ENCODE data around the gene RIMS3.
"Not testable (repeated sequence)": the region's sequence is repeated elsewhere in the genome, so short reads cannot be mapped to it uniquely, and the experiment has no call there.

RIMS3 gene

GRCh38 chr1:40665335-40666171 is at the start of gene RIMS3:
TSS of gene RIMS3 (minus strand) at chr1:40665682. CDS start at chr1:40641925, 23,757 bp downstream.
- DNase-seq = peak; percentile 59
- in situ Hi-C loops (cut with HindIII; ENCODE audit: low pct_ligation_motif_present, low pct_unique_long_range_greater_than_20kb, low sequenced_read_pairs) = no loop called here

GRCh38 chr1:40712997-40713396 is 47.5 kb upstream of the RIMS3 start:
- no peak for DNase-seq
- in situ Hi-C loops (cut with HindIII; ENCODE audit: low pct_ligation_motif_present, low pct_unique_long_range_greater_than_20kb, low sequenced_read_pairs) = no loop called here

- in situ Hi-C loops (cut with HindIII; ENCODE audit: low pct_ligation_motif_present, low pct_unique_long_range_greater_than_20kb, low sequenced_read_pairs) = no loop called here
- no peak for DNase-seq
Measured at GRCh38 chr1:40712405-40712944, 47.0 kb upstream of the RIMS3 start.

GRCh38 chr1:40711465-40712404 is 46.3 kb upstream of the RIMS3 start:
- DNase-seq = peak; percentile 46
- in situ Hi-C loops (cut with HindIII; ENCODE audit: low pct_ligation_motif_present, low pct_unique_long_range_greater_than_20kb, low sequenced_read_pairs) = no loop called here

- in situ Hi-C loops (cut with HindIII; ENCODE audit: low pct_ligation_motif_present, low pct_unique_long_range_greater_than_20kb, low sequenced_read_pairs) = no loop called here
- DNase-seq = no peak
Measured at GRCh38 chr1:40710581-40711315, 45.3 kb upstream of the RIMS3 start.

GRCh38 chr1:40709802-40710278 is 44.4 kb upstream of the RIMS3 start:
- in situ Hi-C loops (cut with HindIII; ENCODE audit: low pct_ligation_motif_present, low pct_unique_long_range_greater_than_20kb, low sequenced_read_pairs) = no loop called here
- no peak for DNase-seq

GRCh38 chr1:40709100-40709801 is 43.8 kb upstream of the RIMS3 start:
- peak; percentile 93 for DNase-seq

GRCh38 chr1:40708750-40709099 is 43.2 kb upstream of the RIMS3 start:
- peak; percentile 87 for DNase-seq
- in situ Hi-C loops (cut with HindIII; ENCODE audit: low pct_ligation_motif_present, low pct_unique_long_range_greater_than_20kb, low sequenced_read_pairs) = no loop called here

More at GRCh38 chr1:40709100-40709801, 43.8 kb upstream of the RIMS3 start:
- in situ Hi-C loops (cut with HindIII; ENCODE audit: low pct_ligation_motif_present, low pct_unique_long_range_greater_than_20kb, low sequenced_read_pairs) = no loop called here

GRCh38 chr1:40706626-40707025 is 41.1 kb upstream of the RIMS3 start:
- DNase-seq = no peak
- in situ Hi-C loops (cut with HindIII; ENCODE audit: low pct_ligation_motif_present, low pct_unique_long_range_greater_than_20kb, low sequenced_read_pairs) = no loop called here

GRCh38 chr1:40704817-40705733 is 39.6 kb upstream of the RIMS3 start:
- in situ Hi-C loops (cut with HindIII; ENCODE audit: low pct_ligation_motif_present, low pct_unique_long_range_greater_than_20kb, low sequenced_read_pairs) = no loop called here
- DNase-seq = no peak

- peak; percentile 68 for DNase-seq
- in situ Hi-C loops (cut with HindIII; ENCODE audit: low pct_ligation_motif_present, low pct_unique_long_range_greater_than_20kb, low sequenced_read_pairs) = no loop called here
Measured at GRCh38 chr1:40703316-40703715, 37.8 kb upstream of the RIMS3 start.

- in situ Hi-C loops (cut with HindIII; ENCODE audit: low pct_ligation_motif_present, low pct_unique_long_range_greater_than_20kb, low sequenced_read_pairs); DNase-seq: not testable (repeated sequence)
Measured at GRCh38 chr1:40702810-40703209, 37.3 kb upstream of the RIMS3 start.

GRCh38 chr1:40701684-40702083 is 36.2 kb upstream of the RIMS3 start:
- DNase-seq = no peak
- in situ Hi-C loops (cut with HindIII; ENCODE audit: low pct_ligation_motif_present, low pct_unique_long_range_greater_than_20kb, low sequenced_read_pairs) = no loop called here

GRCh38 chr1:40699787-40700186 is 34.3 kb upstream of the RIMS3 start:
- no peak for DNase-seq

GRCh38 chr1:40697436-40697835 is 32.0 kb upstream of the RIMS3 start:
- in situ Hi-C loops (cut with HindIII; ENCODE audit: low pct_ligation_motif_present, low pct_unique_long_range_greater_than_20kb, low sequenced_read_pairs) = no loop called here
- no peak for DNase-seq

More at GRCh38 chr1:40699787-40700186, 34.3 kb upstream of the RIMS3 start:
- in situ Hi-C loops (cut with HindIII; ENCODE audit: low pct_ligation_motif_present, low pct_unique_long_range_greater_than_20kb, low sequenced_read_pairs) = no loop called here

- in situ Hi-C loops (cut with HindIII; ENCODE audit: low pct_ligation_motif_present, low pct_unique_long_range_greater_than_20kb, low sequenced_read_pairs) = no loop called here
- DNase-seq = no peak
Measured at GRCh38 chr1:40696294-40696693, 30.8 kb upstream of the RIMS3 start.

GRCh38 chr1:40694353-40694874 is 28.9 kb upstream of the RIMS3 start:
- DNase-seq = no peak
- in situ Hi-C loops (cut with HindIII; ENCODE audit: low pct_ligation_motif_present, low pct_unique_long_range_greater_than_20kb, low sequenced_read_pairs) = no loop called here
